Measurements from ENCODE around the gene PHLPP1.
"Not testable (repeated sequence)": the region's sequence is repeated elsewhere in the genome, so short reads cannot be mapped to it uniquely, and the experiment has no call there.

Gene PHLPP1

DNA sequence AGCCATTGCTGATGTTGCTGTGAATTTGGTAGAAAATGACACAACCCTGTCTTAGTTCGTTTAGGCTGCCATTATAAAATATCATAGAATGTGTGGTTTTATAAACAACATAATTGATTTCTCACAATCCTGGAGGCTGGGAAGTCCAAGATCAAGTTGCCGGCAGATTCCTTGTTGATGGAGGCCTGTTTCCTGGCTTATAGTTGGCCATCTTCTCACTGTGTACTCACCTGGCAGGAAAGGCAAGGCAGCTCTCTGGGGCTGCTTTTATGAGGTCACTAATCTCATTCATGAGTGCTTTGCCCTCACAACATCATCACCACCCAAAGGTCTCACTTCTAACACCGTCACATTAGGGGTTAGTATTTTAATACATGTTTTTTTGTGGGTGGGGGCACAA lies 58.4 kb downstream of the PHLPP1 start:
- DNase-seq (ENCODE audit: low spot score) = no peak

DNA sequence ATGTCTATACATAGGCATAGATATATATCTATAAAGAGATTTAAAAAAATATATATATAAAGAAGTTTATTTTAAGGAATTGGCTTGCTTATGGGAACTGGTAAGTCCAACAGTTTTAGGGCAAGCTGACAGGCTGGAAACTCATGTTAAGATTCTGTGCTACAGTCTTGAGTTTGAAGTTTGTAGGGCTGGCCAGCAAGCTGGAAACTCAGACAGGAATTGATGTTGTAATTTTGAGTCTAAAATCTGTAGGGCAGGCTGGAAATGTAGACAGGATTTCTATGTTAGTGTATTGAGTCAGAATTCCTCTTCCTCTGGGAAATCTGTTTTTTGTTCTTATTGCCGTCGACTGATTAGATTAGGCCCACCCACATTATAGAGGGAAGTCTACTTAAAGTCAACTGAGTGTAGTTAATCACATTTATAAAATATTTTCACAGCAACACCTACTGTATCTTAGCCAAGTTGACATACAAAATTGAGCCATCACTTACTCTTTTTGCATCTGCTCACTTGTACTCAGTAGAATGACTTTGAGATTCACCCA lies 60.8 kb downstream of the PHLPP1 start:
- no peak for DNase-seq (ENCODE audit: low spot score)

DNA sequence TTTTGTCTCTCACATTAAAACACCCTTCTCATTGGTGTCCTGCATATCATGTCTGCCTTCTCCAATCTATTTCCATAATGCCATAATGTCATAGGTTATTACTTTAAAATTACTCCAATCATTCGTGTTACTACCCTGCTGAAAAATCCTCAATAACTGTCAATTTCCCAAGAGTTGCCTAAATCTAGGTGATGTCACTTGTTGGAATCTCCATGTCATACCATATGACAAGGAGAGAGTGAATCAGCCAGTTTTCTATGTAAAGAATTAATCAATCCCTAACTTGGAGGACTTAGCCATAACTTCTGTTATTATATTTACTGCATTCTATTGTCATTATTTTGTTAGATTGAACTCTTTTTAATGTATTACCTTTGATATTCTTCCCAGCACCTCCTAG lies 62.5 kb downstream of the PHLPP1 start:
- no peak for DNase-seq (ENCODE audit: low spot score)

DNA sequence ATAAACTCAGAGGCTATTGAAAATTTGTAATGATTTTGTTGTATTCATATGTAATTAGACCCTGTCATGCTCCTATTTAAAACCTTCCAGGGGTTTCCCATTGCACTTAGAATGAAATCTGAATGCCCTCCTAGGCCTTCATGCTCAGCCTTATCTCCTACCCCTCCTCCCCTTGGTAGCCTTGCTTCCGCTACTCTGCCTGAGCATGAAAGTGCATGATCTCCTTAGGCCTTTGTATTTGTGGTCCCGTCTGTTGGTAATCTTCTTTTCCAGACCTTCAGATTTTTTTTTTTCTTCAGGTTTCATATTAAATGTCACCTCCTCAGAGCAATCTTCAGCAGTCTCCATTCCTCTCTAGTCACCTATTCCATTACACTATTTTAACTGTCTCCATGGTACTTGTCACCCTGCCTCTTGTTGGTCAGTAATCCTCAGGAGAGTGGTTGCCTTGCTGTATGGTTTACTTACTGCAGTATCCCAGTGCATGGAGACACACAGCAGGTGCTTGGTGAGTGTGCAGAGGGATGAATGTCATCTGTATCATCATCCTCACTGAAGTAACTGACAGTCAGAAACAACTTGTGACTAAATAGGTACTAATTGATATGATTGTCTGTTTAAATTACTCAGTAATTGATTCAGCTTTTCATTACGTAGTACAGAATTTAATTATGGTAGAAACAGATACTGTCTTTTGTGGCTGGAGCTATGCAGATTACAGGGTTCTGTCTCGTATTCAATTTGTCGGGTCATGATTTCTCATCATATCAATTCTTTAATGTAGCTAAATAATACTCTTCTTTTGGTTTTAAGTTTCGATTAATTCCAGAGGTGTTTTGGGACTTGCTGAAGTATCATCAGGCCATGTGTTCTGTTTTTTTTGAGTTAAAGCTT lies 63.9 kb downstream of the PHLPP1 start:
- no peak for DNase-seq (ENCODE audit: low spot score)

DNA sequence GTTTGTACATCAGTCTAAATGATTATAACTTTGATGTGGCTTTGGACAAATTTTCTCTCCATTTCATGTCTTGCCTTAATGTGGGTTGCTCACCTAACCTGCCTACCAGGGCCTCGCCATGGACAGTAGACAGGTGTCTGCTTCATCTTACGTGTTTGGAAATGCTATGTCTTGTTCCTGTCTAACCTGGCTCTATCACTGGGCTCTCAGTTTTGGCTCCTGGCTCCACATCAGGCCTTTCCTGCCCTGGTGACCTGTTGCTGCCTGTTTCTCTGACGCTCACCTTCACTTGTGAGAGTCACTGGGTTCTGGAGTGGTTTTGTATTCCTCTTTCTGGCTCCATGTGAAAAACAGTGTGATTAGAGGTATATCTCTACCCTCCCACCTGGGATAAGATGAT lies 65.9 kb downstream of the PHLPP1 start:
- DNase-seq (ENCODE audit: low spot score) = no peak

DNA sequence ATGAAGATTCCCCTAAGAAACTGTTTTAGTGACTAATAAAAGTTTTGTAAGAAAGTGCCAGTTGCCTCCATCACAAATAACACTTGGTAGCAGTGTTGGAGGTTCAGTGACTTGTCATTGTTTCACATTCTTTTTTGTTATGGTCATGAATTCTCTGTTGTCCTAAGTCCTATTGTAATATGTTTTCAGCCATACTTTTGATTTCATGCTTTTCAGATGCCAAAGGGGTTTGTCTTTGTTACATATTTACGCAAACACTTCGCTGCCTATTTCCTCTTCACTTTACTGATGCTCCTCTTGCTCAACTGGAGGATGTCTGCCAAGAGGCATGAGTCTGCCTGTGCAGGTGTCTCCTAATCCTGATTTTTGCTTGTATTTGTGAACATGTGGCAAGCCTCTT lies 66.6 kb downstream of the PHLPP1 start:
- no peak for DNase-seq (ENCODE audit: low spot score)

DNA sequence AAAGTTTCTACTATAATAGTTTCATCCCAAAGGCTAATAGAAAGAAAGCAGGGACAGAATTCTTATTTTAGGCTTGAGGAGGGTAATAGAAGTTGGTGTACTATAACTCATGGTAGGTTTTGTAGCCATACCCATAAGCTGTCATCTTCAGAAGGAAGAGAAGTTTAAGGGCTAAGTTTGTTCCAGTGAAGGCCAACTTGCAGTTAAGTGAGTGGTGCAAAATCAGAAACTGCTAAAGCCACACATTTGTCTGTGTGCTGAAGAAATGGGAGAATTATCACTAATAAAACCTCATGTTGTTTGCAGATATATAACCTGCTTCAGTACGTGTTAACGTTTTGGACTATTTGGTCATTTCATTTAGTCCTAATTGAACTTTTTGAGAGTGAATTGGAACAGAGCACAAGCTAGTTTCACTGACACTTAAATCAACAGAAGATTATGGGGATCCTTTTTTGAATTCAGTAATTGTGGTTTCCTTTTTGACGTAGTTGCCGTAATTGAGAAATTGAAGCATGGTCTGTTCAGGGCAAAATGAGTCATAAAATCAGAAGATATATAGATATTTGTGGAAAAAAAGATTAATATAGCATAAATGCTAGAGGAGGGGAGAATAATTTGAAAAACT lies 69.1 kb downstream of the PHLPP1 start:
- DNase-seq (ENCODE audit: low spot score) = no peak

DNA sequence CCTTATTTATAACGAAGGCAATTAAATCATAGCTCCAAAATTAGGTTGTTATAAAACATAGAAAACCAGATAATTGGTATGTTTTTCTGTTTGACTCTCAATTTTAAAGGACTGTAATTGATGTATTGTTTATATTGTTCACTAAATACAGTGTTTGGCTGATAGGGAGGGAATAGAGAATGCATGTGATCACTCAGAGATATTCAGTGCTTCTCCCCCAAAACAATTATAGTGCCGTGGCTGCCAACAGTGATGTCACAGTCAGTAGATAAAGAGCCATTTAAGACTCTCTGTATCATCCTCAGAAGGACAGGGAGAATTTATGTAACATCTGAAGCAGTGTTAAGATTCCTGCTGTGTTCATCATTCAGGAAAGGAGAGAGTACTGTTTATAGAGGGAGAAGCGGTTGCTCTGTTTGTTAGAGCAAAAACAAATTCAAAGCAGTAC lies 69.6 kb downstream of the PHLPP1 start:
- DNase-seq (ENCODE audit: low spot score) = no peak

DNA sequence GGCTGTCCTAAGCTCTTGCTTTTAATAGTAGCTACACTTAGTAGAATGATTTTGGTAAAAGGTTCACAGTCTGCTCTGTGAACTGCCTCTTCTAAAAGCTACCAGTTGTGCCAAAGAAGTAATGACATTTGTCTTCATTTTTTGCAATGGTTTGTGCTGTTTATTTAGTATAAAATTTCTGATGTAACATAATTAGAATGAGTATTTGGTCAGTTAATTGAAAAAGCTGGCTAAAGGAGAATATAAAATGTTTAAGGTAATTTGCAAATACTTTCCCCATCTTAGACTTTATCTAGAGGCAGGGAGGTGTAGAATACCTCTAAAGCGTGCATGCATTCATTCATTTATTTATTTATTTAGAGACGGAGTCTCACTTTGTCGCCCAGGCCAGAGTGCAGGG lies 71.3 kb downstream of the PHLPP1 start:
- DNase-seq (ENCODE audit: low spot score) = no peak

DNA sequence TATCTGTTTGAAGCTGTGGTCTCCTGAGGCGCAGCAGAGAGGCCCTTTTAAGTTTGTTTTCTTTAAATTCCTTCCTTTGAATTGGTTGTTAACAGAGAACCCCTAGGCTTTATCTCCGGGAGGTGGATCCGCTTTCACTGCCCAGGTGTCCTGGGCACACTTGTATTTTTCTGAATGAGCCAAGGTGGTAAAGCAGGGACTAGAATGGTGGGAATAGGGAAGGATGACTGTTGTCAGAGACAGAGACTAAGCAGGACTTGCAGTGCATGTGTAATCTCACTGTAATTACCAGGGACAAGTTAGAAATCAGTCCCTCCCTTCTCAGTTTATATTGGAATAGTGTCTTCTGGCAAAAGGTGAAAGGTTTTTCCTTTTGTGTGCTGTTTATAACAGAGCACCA lies 72.8 kb downstream of the PHLPP1 start:
- no peak for DNase-seq (ENCODE audit: low spot score)

DNA sequence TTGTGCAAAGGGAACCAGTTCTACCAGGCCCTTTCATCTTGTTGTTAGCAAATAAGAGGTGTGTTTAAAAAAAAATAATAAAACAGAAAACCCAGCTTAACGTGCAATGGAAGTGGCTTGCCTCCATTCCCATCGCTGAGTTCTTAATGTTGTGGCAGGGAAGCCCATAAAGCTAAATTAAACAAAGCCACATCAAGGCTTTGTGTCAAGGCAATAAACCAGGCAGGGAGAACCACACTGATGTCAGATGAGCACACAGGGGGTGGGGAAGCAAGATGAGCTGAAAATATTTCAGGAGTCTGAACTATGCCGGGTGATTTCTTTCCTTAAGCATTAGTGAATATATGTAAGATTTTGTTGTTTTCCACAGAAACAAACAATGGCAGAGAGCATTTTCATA lies 73.5 kb downstream of the PHLPP1 start:
- DNase-seq (ENCODE audit: low spot score) = no peak

DNA sequence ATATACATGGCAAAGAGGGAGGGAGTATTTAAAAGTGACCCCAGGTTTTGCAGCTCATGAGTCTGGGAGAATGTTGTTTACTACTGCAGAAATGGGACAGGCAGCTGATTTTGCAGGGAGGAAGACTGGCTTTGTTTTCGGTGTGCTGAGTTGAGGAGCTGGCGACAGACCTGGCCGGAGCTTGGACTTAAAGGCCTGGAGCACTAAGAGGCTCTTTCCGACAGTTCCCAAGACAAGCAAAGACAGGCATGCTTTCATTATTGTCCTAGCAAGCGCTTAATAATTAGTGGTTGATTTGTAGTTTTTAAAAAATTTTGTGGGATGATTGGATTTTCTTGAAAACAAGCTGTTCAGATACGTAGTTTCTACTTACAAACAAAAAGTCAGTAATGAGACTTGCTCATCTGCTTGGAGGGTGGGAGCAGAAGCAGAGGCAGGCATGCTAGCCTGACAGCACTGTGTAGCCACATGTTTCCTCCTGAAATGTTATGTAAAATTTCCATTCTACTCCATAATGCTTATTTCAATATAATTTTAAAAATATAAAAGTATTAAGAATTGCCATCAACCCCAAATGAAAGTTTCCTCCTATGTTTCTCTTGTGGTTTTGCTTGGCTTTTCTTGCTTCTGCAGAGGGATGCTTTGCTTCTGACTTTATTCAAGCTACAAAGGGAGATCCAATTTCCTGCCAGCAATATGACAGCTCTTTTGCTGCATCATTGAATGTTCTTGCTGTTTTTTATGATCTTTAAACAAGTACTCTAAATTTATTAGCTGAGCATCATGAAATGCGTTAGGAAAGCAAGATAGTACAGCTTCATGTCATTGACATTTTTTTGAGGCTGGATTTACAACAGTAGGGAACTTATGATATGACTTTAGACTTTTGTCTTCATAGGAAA lies 75.8 kb downstream of the PHLPP1 start:
- no peak for DNase-seq (ENCODE audit: low spot score)

DNA sequence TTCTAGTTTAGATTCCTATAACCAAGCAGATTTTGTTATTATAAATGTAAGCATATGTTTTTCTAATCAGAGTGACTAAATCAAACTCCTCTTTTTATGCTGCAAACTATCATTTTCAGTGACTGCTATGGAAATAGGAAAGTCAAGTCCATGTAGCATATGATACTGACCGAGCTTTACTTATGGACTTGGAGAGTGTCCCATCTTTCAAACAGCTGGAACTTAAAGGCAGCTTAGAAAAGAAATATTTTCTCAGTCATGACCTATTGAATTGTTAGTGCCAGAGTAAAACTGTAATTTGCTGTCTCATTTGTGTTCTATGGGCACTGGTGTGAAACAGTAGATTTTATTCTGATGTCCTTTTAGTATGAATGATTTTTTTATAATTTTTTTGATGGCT lies 76.7 kb downstream of the PHLPP1 start:
- DNase-seq (ENCODE audit: low spot score) = no peak

DNA sequence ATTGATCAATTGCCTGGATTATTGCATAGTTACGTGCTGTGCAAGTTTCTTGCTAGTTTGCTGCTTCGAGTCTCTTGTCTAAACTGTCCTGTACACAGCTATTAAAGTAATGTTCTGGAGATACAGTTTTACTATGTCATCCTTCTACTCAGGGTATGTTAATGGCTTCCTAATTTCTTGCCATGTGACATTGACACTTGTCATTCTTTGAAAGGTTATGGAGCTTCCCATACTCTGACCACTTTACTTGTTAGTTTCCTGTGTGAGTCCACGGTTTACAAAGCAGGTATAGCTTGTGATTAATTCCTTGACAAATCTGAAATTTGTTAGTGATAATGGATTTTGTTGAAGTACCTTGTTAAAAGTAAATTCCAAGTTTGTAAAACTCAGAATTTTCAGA lies 80.5 kb downstream of the PHLPP1 start:
- DNase-seq (ENCODE audit: low spot score) = no peak

DNA sequence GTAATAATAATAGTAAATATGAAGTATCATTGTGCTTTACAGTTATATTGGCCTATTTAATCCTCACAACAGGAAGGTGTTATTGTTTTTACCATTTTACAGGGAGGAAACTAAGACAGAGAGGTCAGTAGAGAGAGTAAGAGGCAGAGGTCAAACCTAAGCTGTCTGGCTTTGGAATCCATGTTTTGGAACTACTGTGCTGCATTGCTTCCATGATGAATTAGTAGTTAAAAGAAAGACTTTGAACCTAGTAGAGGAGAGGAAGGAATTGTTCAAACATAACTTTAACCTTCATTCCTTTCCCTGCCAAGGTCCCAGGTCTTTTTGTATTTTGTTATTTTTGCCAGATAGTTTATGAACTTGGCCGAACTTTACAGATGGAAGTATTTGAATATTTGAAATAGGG lies 80.9 kb downstream of the PHLPP1 start:
- DNase-seq (ENCODE audit: low spot score) = no peak

DNA sequence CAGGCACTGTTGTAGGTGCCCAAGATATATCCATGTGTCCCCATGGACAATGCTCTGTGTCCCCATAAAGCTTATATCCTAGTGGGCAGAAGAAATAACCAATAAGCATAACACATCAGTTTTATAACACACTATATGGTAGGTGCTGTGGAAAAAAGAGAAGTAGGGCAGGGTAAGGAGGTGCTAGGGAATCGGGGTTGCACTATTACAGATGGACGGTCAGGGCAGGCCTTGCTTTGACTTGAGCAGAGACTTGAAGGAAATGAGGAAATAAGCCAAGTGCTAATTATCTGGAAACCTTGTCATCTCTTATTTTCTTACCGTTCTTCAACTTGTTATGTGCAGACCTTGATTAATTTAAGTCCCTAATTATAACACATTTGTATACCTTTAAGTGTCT lies 82.0 kb downstream of the PHLPP1 start:
- no peak for DNase-seq (ENCODE audit: low spot score)

DNA sequence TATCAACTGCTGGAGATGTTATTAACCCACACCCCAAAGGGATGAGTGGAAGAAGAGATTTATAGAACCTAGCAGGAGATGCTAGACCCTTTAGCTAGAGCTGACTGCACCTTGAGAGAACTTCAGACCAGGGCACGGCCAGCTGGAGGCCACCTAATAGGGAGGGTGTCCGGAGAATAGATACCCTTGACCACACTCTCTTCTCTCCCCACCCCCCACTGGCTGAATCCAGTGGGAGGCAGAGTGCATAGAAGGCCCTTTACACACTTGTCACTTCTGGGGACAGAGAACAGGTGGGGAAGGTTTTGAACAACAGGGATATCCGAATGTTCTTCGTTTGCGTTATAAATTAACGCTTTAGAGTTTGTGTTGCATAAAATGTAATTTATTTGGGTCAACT lies 84.6 kb downstream of the PHLPP1 start:
- no peak for DNase-seq (ENCODE audit: low spot score)

DNA sequence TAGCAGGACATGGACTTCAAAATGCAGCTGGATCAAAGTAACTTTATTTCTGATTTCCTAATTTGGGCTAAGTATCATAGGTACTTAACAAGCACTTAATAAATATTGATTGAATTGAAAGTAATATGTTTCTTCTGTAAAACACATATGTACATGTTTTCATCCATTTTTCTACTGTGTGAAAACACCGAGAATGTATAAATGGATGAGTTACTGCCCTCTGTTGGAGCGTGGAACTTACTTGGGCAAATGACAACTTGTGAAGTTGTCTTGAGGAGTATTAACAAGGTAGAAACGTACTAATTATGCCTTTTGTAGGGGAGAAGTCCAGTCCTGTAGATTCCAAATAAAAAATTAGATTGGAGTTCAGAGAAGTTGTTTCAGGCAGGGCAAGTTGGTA lies 87.2 kb downstream of the PHLPP1 start:
- DNase-seq (ENCODE audit: low spot score) = no peak

DNA sequence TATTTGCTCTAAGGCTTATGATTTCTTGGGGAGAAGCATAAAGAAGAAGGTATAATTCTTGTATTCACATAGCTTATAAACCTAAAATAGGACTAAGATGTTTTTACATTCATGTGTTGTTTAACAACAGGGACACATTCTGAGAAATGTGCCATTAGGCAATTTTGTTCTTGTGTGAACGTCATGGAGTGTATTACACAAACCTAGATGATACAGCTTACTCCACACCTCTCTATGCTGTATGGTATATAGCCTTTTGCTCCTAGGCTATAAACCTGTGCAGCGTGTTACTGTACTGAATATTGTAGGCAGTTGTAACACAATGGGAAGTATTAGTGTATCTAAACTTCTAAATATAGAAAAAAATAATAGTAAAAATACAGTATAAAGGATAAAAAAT lies 92.1 kb downstream of the PHLPP1 start:
- DNase-seq (ENCODE audit: low spot score) = no peak

DNA sequence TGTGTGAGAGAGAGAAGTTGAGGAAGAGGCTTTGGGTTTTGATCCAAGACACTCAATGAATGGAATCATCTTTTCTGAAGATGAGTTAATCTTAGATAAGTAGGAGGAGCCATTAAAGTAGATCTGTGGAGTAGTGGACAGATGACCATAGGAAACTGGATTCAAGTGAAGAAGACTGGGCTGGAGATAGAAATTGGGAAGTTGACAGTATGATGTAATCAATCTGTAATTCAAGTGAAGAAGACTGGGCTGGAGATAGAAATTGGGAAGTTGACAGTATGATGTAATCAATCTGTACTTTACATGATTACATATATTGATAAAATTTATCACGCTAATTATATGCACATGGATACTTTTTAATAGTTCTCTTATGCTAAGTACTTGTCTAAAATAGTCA lies 92.8 kb downstream of the PHLPP1 start:
- DNase-seq (ENCODE audit: low spot score) = no peak

DNA sequence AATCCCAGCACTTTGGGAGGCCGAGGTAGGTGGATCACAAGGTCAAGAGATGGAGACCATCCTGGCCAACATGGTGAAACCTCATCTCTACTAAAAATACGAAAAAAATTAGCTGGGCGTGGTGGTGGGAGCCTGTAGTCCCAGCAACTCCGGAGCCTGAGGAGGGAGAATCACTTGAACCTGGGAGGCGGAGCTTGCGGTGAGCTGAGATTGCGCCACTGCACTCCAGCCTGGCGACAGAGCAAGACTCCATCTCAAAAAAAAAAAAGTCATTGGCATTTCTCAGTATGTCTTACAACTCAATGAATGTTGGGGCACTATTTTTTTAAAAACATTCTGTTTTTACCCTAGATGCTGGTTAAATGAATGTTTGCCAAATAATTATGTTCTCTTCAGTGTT lies 94.1 kb downstream of the PHLPP1 start:
- DNase-seq (ENCODE audit: low spot score) = not testable (repeated sequence)

DNA sequence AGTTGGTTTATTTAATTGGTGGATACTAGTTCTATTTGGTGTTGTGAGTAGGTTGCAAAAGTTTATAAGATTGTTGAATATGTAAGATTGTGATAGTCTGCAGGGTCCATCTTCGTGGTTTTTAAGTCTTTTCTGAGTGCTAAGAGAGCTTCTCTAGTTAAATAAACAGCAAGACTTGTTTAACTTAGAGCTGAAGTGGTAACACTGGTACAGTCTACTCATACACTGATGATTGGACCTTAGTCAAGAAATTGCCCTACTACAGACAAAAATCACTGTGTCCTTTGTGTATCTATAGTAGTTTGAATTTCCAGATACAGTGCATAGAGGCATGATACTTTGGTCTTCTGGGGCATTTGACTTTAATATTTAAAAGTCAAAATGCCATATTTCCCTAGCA lies 94.6 kb downstream of the PHLPP1 start:
- no peak for DNase-seq (ENCODE audit: low spot score)

Measured in germinal center (tissue), 1 donor.